ENCODE measurements around the gene CCNE1. TPM values are rescaled to one million over a fixed set of nuclear protein-coding genes. Genes with fewer than 3 reads are reported as not detected.

Gene CCNE1
- total and polyA plus RNA-seq, 2 of the 13 experiments (the other 11 are each of a cell fraction or from before 2014, with no cell fraction given): 16.0 to 50.6 TPM

DNA sequence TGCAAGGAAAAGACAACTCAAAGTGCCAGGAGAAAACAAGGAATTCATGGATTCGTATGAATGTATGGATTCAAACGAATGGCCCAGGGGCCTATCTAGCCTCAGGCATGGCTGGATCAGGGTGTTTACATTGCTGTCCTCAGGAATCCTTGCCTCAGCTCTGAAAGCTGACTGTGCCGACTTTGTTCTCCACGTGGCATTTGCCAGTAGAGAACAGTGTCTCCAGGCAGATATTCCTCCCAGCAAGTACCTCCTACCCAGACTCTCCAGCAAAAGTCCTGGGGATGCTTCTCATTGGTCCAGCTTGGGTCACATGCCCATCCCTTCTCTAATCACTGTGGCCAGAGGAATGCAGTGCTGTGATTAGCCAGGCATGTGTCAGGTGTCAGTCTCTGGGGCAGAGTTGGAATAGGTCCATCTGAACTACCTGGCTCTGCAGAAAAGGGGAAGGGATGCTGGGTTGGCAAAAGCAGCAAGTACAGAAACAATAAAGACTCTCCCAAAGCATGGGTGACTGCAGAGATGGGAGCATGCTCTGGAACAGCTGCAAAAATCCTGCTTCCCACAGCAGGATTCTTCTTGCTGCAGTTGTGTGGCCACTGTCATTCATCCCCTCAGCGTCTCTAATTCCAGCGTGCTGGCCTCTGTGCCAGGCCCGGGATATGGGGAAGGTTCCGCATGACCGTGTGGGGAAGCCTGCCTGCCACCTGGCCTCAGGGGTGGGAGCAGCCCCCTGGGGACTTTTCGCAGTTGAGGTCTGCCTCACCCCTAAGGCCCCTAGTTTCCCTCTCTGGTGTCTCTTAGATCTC, 30.0 kb downstream of the CCNE1 start:
- peak; percentile 90 for FAIRE-seq
- 30% methylated on average over 8 of the region's 10 CpGs for WGBS (ENCODE audit: low lambda C conversion rate)
- Histone ChIP-seq H3K9me3 (ENCODE audit: low read length) (no peaks in the 10 kb centered on the region), H3K4me2 (ENCODE audit: low read depth, low read length) (peak overlapping the region; percentile 75), H3K9ac (ENCODE audit: insufficient read depth, low read depth, low read length) (peak overlapping the region; percentile 23), H4K20me1 (ENCODE audit: insufficient read depth, low read length) (no peaks in the 10 kb centered on the region), H3K4me3 (replicated peaks in 1 of 3; ENCODE audit: insufficient read depth in 1 of 3, low read depth in 2 of 3, low read length in 3 of 3) (peak overlapping the region in 1 of 3 experiments; percentile 35; a peak in 3 of 6 replicates), H3K79me2 (ENCODE audit: insufficient read depth, low read length) (no peaks in the 10 kb centered on the region), H3K4me1 (ENCODE audit: insufficient read depth, low read length) (peaks cover 64% of the 10 kb centered on the region), H3K27me3 (ENCODE audit: control insufficient read depth in 1 of 2, insufficient read depth in 2 of 2, low read length in 2 of 2) (no peaks in the 10 kb centered on the region), H3K36me3 (replicated peaks in 1 of 2; ENCODE audit: control insufficient read depth in 1 of 2, insufficient read depth in 2 of 2, low read length in 2 of 2) (no peaks in the 10 kb centered on the region), H2AFZ (ENCODE audit: low read length) (peak overlapping the region; percentile 31), H3K27ac (ENCODE audit: extremely low read length, insufficient read depth, low read length) (peak overlapping the region; percentile 50)
- BruUV-seq (replicated peaks): no TSS peak
- peak; percentile 73 for ATAC-seq
- peak; percentile 91 for DNase-seq (ENCODE audit: low spot score)
- intact Hi-C loops (cut with micrococcal nuclease; ENCODE audit: unreplicated experiment): no loop called here
- in situ Hi-C loops (cut with HindIII; ENCODE audit: extremely low pct_ligation_motif_present, low pct_unique_long_range_greater_than_20kb): no loop called here
- POLR2A ChIA-PET: interaction anchor here (0.8 to 1.1 kb wide), 2 partner anchors 37 to 100 kb away, joined by 3 to 5 read pairs; partner anchors contain the start of gene URI1
- CTCF ChIA-PET (ENCODE audit: low intra/inter-chr PET ratio, low total read pairs): no interaction called here
- TF ChIP-seq ASH2L (IDR thresholded peaks at IDR 0.05; ENCODE audit: insufficient read length, low read depth, low read length) (peak; percentile 55), KAT8 (CRISPR knock-in tag; IDR thresholded peaks at IDR 0.05) (peak; percentile 39), MXI1 (IDR thresholded peaks at IDR 0.05; ENCODE audit: borderline replicate concordance, low read depth, low read length) (no peak), U2AF2 (IDR thresholded peaks at IDR 0.05; ENCODE audit: low read depth, low read length) (no peak), NR3C1 (CRISPR knock-in tag; IDR thresholded peaks at IDR 0.05) (no peak), MED8 (CRISPR knock-in tag; IDR thresholded peaks at IDR 0.05; ENCODE audit: insufficient replicate concordance) (no peak), RAD51 (IDR thresholded peaks at IDR 0.05; ENCODE audit: borderline replicate concordance) (peak; percentile 88), ZMYM3 (CRISPR knock-in tag; IDR thresholded peaks at IDR 0.05) (peak; percentile 41; the same call in 1 of the 2 replicates), HMG20B (CRISPR knock-in tag; conservative IDR thresholded peaks at IDR 0.05) (0 out of 2 replicates have a peak, but pooled peaks have one; percentile 16), TCF7 (IDR thresholded peaks at IDR 0.05; ENCODE audit: low read depth) (0 out of 2 replicates have a peak, but pooled peaks have one; percentile 10), HOXA3 (CRISPR knock-in tag; IDR thresholded peaks at IDR 0.05) (peak; percentile 37; the same call in 1 of the 2 replicates), ZNF883 (CRISPR knock-in tag; IDR thresholded peaks at IDR 0.05; ENCODE audit: not compliant biosample characterization) (no peak), BCL6 (CRISPR knock-in tag; IDR thresholded peaks at IDR 0.05) (no peak), ZBTB38 (CRISPR knock-in tag; IDR thresholded peaks at IDR 0.05) (no peak; the same call in 1 of the 2 replicates), ZNF788 (CRISPR knock-in tag; IDR thresholded peaks at IDR 0.05; ENCODE audit: borderline replicate concordance) (peak; percentile 47; the same call in 1 of the 2 replicates), DMAP1 (CRISPR knock-in tag; IDR thresholded peaks at IDR 0.05) (peak; percentile 81), IRF2 (CRISPR knock-in tag; IDR thresholded peaks at IDR 0.05) (no peak), MATR3 (CRISPR knock-in tag; IDR thresholded peaks at IDR 0.05) (no peak)
- TF ChIP-seq, protein P1, sequence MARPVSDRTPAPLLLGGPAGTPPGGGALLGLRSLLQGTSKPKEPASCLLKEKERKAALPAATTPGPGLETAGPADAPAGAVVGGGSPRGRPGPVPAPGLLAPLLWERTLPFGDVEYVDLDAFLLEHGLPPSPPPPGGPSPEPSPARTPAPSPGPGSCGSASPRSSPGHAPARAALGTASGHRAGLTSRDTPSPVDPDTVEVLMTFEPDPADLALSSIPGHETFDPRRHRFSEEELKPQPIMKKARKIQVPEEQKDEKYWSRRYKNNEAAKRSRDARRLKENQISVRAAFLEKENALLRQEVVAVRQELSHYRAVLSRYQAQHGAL (CRISPR knock-in tag; IDR thresholded peaks at IDR 0.05; ENCODE audit: not compliant biosample characterization): peak; percentile 34
- TF ChIP-seq, protein P2, sequence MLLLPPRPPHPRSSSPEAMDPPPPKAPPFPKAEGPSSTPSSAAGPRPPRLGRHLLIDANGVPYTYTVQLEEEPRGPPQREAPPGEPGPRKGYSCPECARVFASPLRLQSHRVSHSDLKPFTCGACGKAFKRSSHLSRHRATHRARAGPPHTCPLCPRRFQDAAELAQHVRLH (CRISPR knock-in tag; IDR thresholded peaks at IDR 0.05; ENCODE audit: borderline replicate concordance, low read depth): 0 out of 2 replicates have a peak, but pooled peaks have one; percentile 13
- TF ChIP-seq, protein P3, sequence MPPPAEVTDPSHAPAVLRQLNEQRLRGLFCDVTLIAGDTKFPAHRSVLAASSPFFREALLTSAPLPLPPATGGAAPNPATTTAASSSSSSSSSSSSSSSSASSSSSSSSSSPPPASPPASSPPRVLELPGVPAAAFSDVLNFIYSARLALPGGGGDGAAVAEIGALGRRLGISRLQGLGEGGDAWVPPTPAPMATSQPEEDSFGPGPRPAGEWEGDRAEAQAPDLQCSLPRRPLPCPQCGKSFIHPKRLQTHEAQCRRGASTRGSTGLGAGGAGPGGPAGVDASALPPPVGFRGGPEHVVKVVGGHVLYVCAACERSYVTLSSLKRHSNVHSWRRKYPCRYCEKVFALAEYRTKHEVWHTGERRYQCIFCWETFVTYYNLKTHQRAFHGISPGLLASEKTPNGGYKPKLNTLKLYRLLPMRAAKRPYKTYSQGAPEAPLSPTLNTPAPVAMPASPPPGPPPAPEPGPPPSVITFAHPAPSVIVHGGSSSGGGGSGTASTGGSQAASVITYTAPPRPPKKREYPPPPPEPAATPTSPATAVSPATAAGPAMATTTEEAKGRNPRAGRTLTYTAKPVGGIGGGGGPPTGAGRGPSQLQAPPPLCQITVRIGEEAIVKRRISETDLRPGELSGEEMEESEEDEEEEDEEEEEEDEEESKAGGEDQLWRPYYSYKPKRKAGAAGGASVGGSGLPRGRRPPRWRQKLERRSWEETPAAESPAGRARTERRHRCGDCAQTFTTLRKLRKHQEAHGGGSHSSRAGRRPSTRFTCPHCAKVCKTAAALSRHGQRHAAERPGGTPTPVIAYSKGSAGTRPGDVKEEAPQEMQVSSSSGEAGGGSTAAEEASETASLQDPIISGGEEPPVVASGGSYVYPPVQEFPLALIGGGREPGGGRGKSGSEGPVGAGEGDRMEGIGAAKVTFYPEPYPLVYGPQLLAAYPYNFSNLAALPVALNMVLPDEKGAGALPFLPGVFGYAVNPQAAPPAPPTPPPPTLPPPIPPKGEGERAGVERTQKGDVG (CRISPR knock-in tag; IDR thresholded peaks at IDR 0.05; ENCODE audit: borderline replicate concordance): 0 out of 2 replicates have a peak, but pooled peaks have one; percentile 5
